ENCODE data around the gene C7. TPM values are rescaled to one million over a fixed set of nuclear protein-coding genes. Genes with fewer than 3 reads are reported as not detected.

The C7 gene
- total and polyA plus RNA-seq, 8 donors, result 29.8 to 215 (median 56.6) TPM

Other genes starting within 250 kb of the C7 start
- 10 to 100 TPM in 3 of 6 donors, 1 to 10 TPM in 3; 8.6 to 38.0 (median 13.3) TPM for gene PTGER4, start 229.6 kb upstream of the C7 start, total RNA-seq
- gene PTGER4, start 229.6 kb upstream of the C7 start, polyA plus RNA-seq, result 10 to 100 TPM in 1 of 2 donors, 1 to 10 TPM in 1; 4.7 to 12.1 TPM
- gene TTC33, start 153.5 kb upstream of the C7 start, total RNA-seq, result 1 to 10 TPM; 4.3 to 8.7 (median 6.0) TPM
- gene TTC33, start 153.5 kb upstream of the C7 start, polyA plus RNA-seq, result 1 to 10 TPM; 3.0 to 5.9 TPM
- 10 to 100 TPM; 23.7 to 42.9 (median 31.6) TPM for gene PRKAA1, start 111.1 kb upstream of the C7 start, total RNA-seq
- gene PRKAA1, start 111.1 kb upstream of the C7 start, polyA plus RNA-seq, result 10 to 100 TPM; 17.5 to 30.9 TPM
- gene RPL37, start 74.3 kb upstream of the C7 start, total RNA-seq, result 100 to 1,000 TPM; 544 to 898 (median 729) TPM
- gene RPL37, start 74.3 kb upstream of the C7 start, polyA plus RNA-seq, result 1,000 to 10,000 TPM; 1,071 to 1,157 TPM
- gene CARD6, start 68.1 kb upstream of the C7 start, total RNA-seq, result 1 to 10 TPM; 1.7 to 8.0 (median 3.1) TPM
- gene CARD6, start 68.1 kb upstream of the C7 start, polyA plus RNA-seq, result 1 to 10 TPM; 1.9 to 2.5 TPM
- under 1 TPM in 1 of 6 donors, not detected in 5; 0.03 TPM for gene MROH2B, start 161.8 kb downstream of the C7 start, total RNA-seq
- gene MROH2B, start 161.8 kb downstream of the C7 start, polyA plus RNA-seq, result not detected